T-cell (primary cell): ENCODE results near the gene PTGER4. TPM values are rescaled to one million over a fixed set of nuclear protein-coding genes. Genes with fewer than 3 reads are reported as not detected.

Experiments used
- ATAC-seq, 4 experiments: fragments of 200-7000 bp in 3 of 4; fragments of 150-1000 bp in 1 of 4; cut with Tn5 transposase; replicated peaks in 1 of 4; 1 replicate in 3 of 4; 2 replicates in 1 of 4; pipeline ENCODE4 v1.10.0; 2021; ENCODE audit warnings: moderate library complexity in 3 of 4, mild to moderate bottlenecking in 2 of 4, moderate number of reproducible peaks in 1 of 4
- CTCF ChIA-PET, 2 donors: fragments of 300-600 bp; sonication (Branson Sonifier 250); formaldehyde crosslinking; loops; one replicate each; lab custom pipeline; 2022; ENCODE audit warnings: antibody characterized with exemption in 2 of 2; lab: Charles Lee
- POLR2A ChIA-PET, 2 donors: fragments of 300-600 bp; sonication (Branson Sonifier 250); formaldehyde crosslinking; loops; one replicate each; lab custom pipeline; 2022; ENCODE audit warnings: antibody characterized with exemption in 2 of 2; lab: Charles Lee
- DNase-seq, 35 experiments: peaks; one replicate each; pipeline versions ENCODE4 v3.0.0 to v3.0.0-alpha.2; 2013 to 2023
- H3K27ac ChIP-seq: one replicate; pipeline ENCODE4 v1.5.1; 2013; ENCODE audit warnings: low read length
- H3K27me3 ChIP-seq, 2 experiments: replicated peaks in 1 of 2; 1 replicate in 1 of 2; 2 replicates in 1 of 2; pipeline versions ENCODE4 v1.6.1 to v1.7.0; 2013; ENCODE audit warnings: low read length in 1 of 2, mixed read lengths in 1 of 2; ENCODE audit not compliant: control insufficient read depth in 2 of 2, insufficient read depth in 2 of 2; ENCODE audit errors: extremely low read depth in 1 of 2
- H3K36me3 ChIP-seq, 2 donors: 1 replicate in 1 of 2; 2 replicates in 1 of 2; pipeline versions ENCODE4 v1.6.1 to v1.7.0; 2013; ENCODE audit warnings: low read length in 1 of 2; ENCODE audit not compliant: control insufficient read depth in 2 of 2, insufficient read depth in 1 of 2; ENCODE audit errors: extremely low read depth in 1 of 2
- H3K4me1 ChIP-seq, 2 experiments: 1 replicate in 1 of 2; 2 replicates in 1 of 2; pipeline versions ENCODE4 v1.6.1 to v1.7.0; 2013; ENCODE audit warnings: low read length in 2 of 2, mixed read lengths in 1 of 2; ENCODE audit not compliant: insufficient read depth in 2 of 2, control insufficient read depth in 1 of 2; ENCODE audit errors: extremely low read depth in 1 of 2
- H3K4me3 ChIP-seq, 2 donors: 1 replicate in 1 of 2; 2 replicates in 1 of 2; pipeline versions ENCODE4 v1.5.1 to v1.7.0; 2013; ENCODE audit warnings: mild to moderate bottlenecking in 2 of 2, low read length in 1 of 2, moderate library complexity in 1 of 2; ENCODE audit not compliant: control insufficient read depth in 1 of 2; ENCODE audit errors: extremely low read depth in 1 of 2
- H3K9me3 ChIP-seq: 2 replicates; pipeline ENCODE4 v1.7.0; 2013
- H3K27ac Mint-ChIP-seq, 2 donors: one replicate each; pipeline ENCODE4 v1.8.0; 2020 to 2021; ENCODE audit warnings: mild to moderate bottlenecking in 2 of 2, mixed read lengths in 2 of 2
- H3K27me3 Mint-ChIP-seq, 2 donors: one replicate each; pipeline ENCODE4 v1.8.0; 2021 to 2022; ENCODE audit warnings: mixed read lengths in 2 of 2
- H3K36me3 Mint-ChIP-seq: one replicate; pipeline ENCODE4 v1.8.0; 2021; ENCODE audit warnings: mixed read lengths
- H3K4me1 Mint-ChIP-seq, 3 donors: one replicate each; pipeline ENCODE4 v1.8.0; 2020 to 2022; ENCODE audit warnings: mixed read lengths in 3 of 3, mild to moderate bottlenecking in 1 of 3
- H3K4me3 Mint-ChIP-seq, 3 donors: one replicate each; pipeline ENCODE4 v1.8.0; 2020 to 2022; ENCODE audit warnings: mild to moderate bottlenecking in 3 of 3, mixed read lengths in 3 of 3, moderate library complexity in 3 of 3
- H3K9me3 Mint-ChIP-seq, 3 donors: one replicate each; pipeline ENCODE4 v1.8.0; 2020 to 2022; ENCODE audit warnings: mixed read lengths in 3 of 3
- WGBS: methylation state at CpG from one replicate; pipeline ENCODE4 v1.1.5; 2013; ENCODE audit warnings: missing lambda C conversion rate; ENCODE audit not compliant: insufficient coverage; 5-methylcytosine and 5-hydroxymethylcytosine counted together
- total RNA-seq, 35 experiments: library from RNA in 6 of 35; stranded (reverse) in 6 of 35; fragments of 120-200 nt in 1 of 35; gene quantifications; one replicate each; pipeline versions ENCODE4 v1.2.1 to v1.2.4 and lab custom pipeline; 2013 to 2026

Gene PTGER4
- total RNA-seq, 5 donors from 2014 or later (not counting 1 experiment from before 2014, with no cell fraction given) = 51.3 to 421 (median 57.3) TPM

GRCh38 chr5:40683305-40683704 lies 3.6 kb downstream of the PTGER4 start:
- Mint-ChIP-seq H3K4me1 (peaks cover 51 to 84% (median 63%) of the 10 kb centered on the region in 3 donors), H3K27me3 (no peaks in the 10 kb centered on the region), H3K9me3 (no peaks in the 10 kb centered on the region), H3K27ac (peak overlapping the region; percentile 98 to 99), H3K4me3 (peak overlapping the region; percentile 92 to 100 (median 99)), H3K36me3 (peaks cover 51% of the 10 kb centered on the region)
- WGBS = no CpG with 5 or more reads among the region's 1 CpG
- H3K9me3 ChIP-seq = no peaks in the 10 kb centered on the region
- DNase-seq (no peak), ATAC-seq (no peak)
- H3K27ac ChIP-seq = peak overlapping the region; percentile 96
- H3K4me3 ChIP-seq = peak overlapping the region; percentile 80 to 90
- H3K27me3 ChIP-seq = no peaks in the 10 kb centered on the region
- H3K4me1 ChIP-seq = peaks cover 22 to 29% of the 10 kb centered on the region in 2 experiments
- CTCF ChIA-PET = interaction anchor here (0.7 to 1.0 kb wide), 4 partner anchors 10 to 291 kb away, joined by 3 to 9 read pairs (median 3); no protein-coding TSS in a partner anchor
- peaks cover 0 to 31% of the 10 kb centered on the region in 2 donors for H3K36me3 ChIP-seq
- POLR2A ChIA-PET = interaction anchor here (0.6 to 5.2 kb wide), 15 partner anchors 10 to 1714 kb away, joined by 3 to 52 read pairs (median 3); no protein-coding TSS in a partner anchor

GRCh38 chr5:40685193-40685592 lies 5.5 kb downstream of the PTGER4 start:
- Mint-ChIP-seq H3K9me3 (no peaks in the 10 kb centered on the region), H3K4me3 (peak overlapping the region; percentile 81 to 100 (median 92)), H3K36me3 (peaks cover 55% of the 10 kb centered on the region), H3K27ac (peak overlapping the region; percentile 92 to 94), H3K4me1 (peaks cover 61 to 88% (median 73%) of the 10 kb centered on the region in 3 donors), H3K27me3 (no peaks in the 10 kb centered on the region)
- H3K27ac ChIP-seq = peak overlapping the region; percentile 59
- no peaks in the 10 kb centered on the region for H3K27me3 ChIP-seq
- ChIA-PET CTCF (interaction anchor here (0.6 to 2.7 kb wide), 10 partner anchors 9 to 969 kb away, joined by 3 to 11 read pairs (median 3); no protein-coding TSS in a partner anchor), POLR2A (interaction anchor here (0.6 to 5.2 kb wide), 6 partner anchors 9 to 279 kb away, joined by 3 to 52 read pairs (median 4); no protein-coding TSS in a partner anchor)
- H3K36me3 ChIP-seq = peaks cover 0 to 41% of the 10 kb centered on the region in 2 donors
- peaks cover 26 to 43% of the 10 kb centered on the region in 2 experiments for H3K4me1 ChIP-seq
- no peaks in the 10 kb centered on the region for H3K9me3 ChIP-seq
- ATAC-seq (no peak), DNase-seq (no peak)
- peak overlapping the region; percentile 33 to 90 for H3K4me3 ChIP-seq

GRCh38 chr5:40685976-40686486 lies 6.3 kb downstream of the PTGER4 start:
- Histone ChIP-seq H3K4me1 (peaks cover 29 to 43% of the 10 kb centered on the region in 2 experiments), H3K4me3 (peak overlapping the region; percentile 8 to 90), H3K36me3 (peaks cover 0 to 48% of the 10 kb centered on the region in 2 donors), H3K27me3 (no peaks in the 10 kb centered on the region), H3K27ac (peak overlapping the region; percentile 59), H3K9me3 (no peaks in the 10 kb centered on the region)
- peaks cover 55% of the 10 kb centered on the region for H3K36me3 Mint-ChIP-seq
- peak overlapping the region; percentile 92 to 94 for H3K27ac Mint-ChIP-seq
- WGBS = no CpG with 5 or more reads among the region's 1 CpG
- DNase-seq (no peak), ATAC-seq (no peak)
- POLR2A ChIA-PET = interaction anchor here (0.5 to 5.2 kb wide), 8 partner anchors 8 to 431 kb away, joined by 3 to 52 read pairs (median 3); no protein-coding TSS in a partner anchor
- CTCF ChIA-PET = interaction anchor here (0.5 to 2.7 kb wide), 20 partner anchors 10 to 1107 kb away, joined by 3 to 11 read pairs (median 3); no protein-coding TSS in a partner anchor
- H3K27me3 Mint-ChIP-seq = no peaks in the 10 kb centered on the region
- no peaks in the 10 kb centered on the region for H3K9me3 Mint-ChIP-seq
- H3K4me1 Mint-ChIP-seq = peaks cover 67 to 96% (median 79%) of the 10 kb centered on the region in 3 donors
- H3K4me3 Mint-ChIP-seq = peak overlapping the region; percentile 81 to 100 (median 92)

- Mint-ChIP-seq H3K27ac (peak overlapping the region; percentile 92 to 94), H3K9me3 (no peaks in the 10 kb centered on the region), H3K27me3 (no peaks in the 10 kb centered on the region), H3K4me3 (peak overlapping the region; percentile 81 to 100 (median 92)), H3K4me1 (peaks cover 78 to 95% (median 87%) of the 10 kb centered on the region in 3 donors), H3K36me3 (peaks cover 55% of the 10 kb centered on the region)
- Histone ChIP-seq H3K9me3 (no peaks in the 10 kb centered on the region), H3K36me3 (peaks cover 3 to 58% of the 10 kb centered on the region in 2 donors), H3K4me3 (peak overlapping the region in 1 of 2 donors; percentile 28), H3K27me3 (no peaks in the 10 kb centered on the region), H3K27ac (peak overlapping the region; percentile 59), H3K4me1 (peaks cover 41 to 43% of the 10 kb centered on the region in 2 experiments)
- ATAC-seq (peak in 1 of 4 experiments; percentile 28), DNase-seq (peak in 14 of 35 experiments; percentile 14 to 62 (median 35))
- CTCF ChIA-PET = interaction anchor here in 1 of 2 donors (1.7 to 2.4 kb wide), 3 partner anchors 33 to 1108 kb away, joined by 5 to 11 read pairs (median 6); no protein-coding TSS in a partner anchor
- WGBS = no CpG with 5 or more reads among the region's 7 CpGs
- POLR2A ChIA-PET = no interaction called here
Observed at GRCh38 chr5:40687321-40687720, 7.6 kb downstream of the PTGER4 start.

GRCh38 chr5:40688127-40688761 lies 8.5 kb downstream of the PTGER4 start:
- Mint-ChIP-seq H3K27ac (peak overlapping the region; percentile 92 to 94), H3K27me3 (no peaks in the 10 kb centered on the region), H3K36me3 (peaks cover 51% of the 10 kb centered on the region), H3K9me3 (no peaks in the 10 kb centered on the region), H3K4me1 (peaks cover 82 to 89% (median 85%) of the 10 kb centered on the region in 3 donors), H3K4me3 (peak overlapping the region; percentile 81 to 100 (median 92))
- no CpG with 5 or more reads among the region's 8 CpGs for WGBS
- H3K4me1 ChIP-seq = peaks cover 42 to 43% of the 10 kb centered on the region in 2 experiments
- H3K4me3 ChIP-seq = peak overlapping the region; percentile 3 to 28
- DNase-seq (peak; percentile 70 to 96 (median 84)), ATAC-seq (peak; percentile 71 to 81 (median 74))
- H3K36me3 ChIP-seq = peaks cover 3 to 64% of the 10 kb centered on the region in 2 donors
- ChIA-PET POLR2A (interaction anchor here in 1 of 2 donors (0.6 kb wide), 1 partner anchor 1546 kb away, joined by 3 read pairs; no protein-coding TSS in a partner anchor), CTCF (interaction anchor here (0.6 to 2.0 kb wide), 7 partner anchors 26 to 740 kb away, joined by 3 to 14 read pairs (median 3); no protein-coding TSS in a partner anchor)
- peak overlapping the region; percentile 59 for H3K27ac ChIP-seq
- H3K9me3 ChIP-seq = no peaks in the 10 kb centered on the region
- H3K27me3 ChIP-seq = no peaks in the 10 kb centered on the region

- Mint-ChIP-seq H3K36me3 (peaks cover 47% of the 10 kb centered on the region), H3K4me1 (peaks cover 77 to 83% (median 81%) of the 10 kb centered on the region in 3 donors), H3K27me3 (no peaks in the 10 kb centered on the region), H3K4me3 (peak overlapping the region in 2 of 3 donors; percentile 81 to 100), H3K27ac (peak overlapping the region; percentile 92 to 94), H3K9me3 (no peaks in the 10 kb centered on the region)
- no peaks in the 10 kb centered on the region for H3K27me3 ChIP-seq
- ATAC-seq = no peak
- H3K27ac ChIP-seq = no peak overlapping the region
- DNase-seq = no peak
- ChIA-PET POLR2A (interaction anchor here in 1 of 2 donors (0.6 to 0.8 kb wide), 3 partner anchors 36 to 281 kb away, joined by 3 to 10 read pairs (median 3); no protein-coding TSS in a partner anchor), CTCF (interaction anchor here (0.6 to 2.0 kb wide), 14 partner anchors 18 to 945 kb away, joined by 3 to 14 read pairs (median 3); no protein-coding TSS in a partner anchor)
- peaks cover 39 to 43% of the 10 kb centered on the region in 2 experiments for H3K4me1 ChIP-seq
- H3K9me3 ChIP-seq = no peaks in the 10 kb centered on the region
- no peak overlapping the region for H3K4me3 ChIP-seq
- H3K36me3 ChIP-seq = peaks cover 3 to 65% of the 10 kb centered on the region in 2 donors
Observed at GRCh38 chr5:40688996-40689395, 9.3 kb downstream of the PTGER4 start.
